AG09309 (cell line): ENCODE data around the gene LYPD5.

ENCODE experiments used
- DNase-seq: peaks from one replicate; pipeline ENCODE4 v3.0.0-alpha.2; 2010; ENCODE audit warnings: low read depth
- H3K4me3 ChIP-seq: 2 replicates; pipeline ENCODE4 v1.5.1; 2011; ENCODE audit warnings: mild to moderate bottlenecking, low read depth, low read length, moderate library complexity; ENCODE audit not compliant: control insufficient read depth
- TF ChIP-seq, protein P1 (sequence below): IDR thresholded peaks from 2 replicates; pipeline ENCODE4 v1.5.1; 2011; ENCODE audit warnings: mild to moderate bottlenecking, low read depth, low read length, inconsistent platforms; ENCODE audit not compliant: insufficient read depth, control insufficient read depth; ENCODE audit errors: missing control alignments

LYPD5 gene

DNA sequence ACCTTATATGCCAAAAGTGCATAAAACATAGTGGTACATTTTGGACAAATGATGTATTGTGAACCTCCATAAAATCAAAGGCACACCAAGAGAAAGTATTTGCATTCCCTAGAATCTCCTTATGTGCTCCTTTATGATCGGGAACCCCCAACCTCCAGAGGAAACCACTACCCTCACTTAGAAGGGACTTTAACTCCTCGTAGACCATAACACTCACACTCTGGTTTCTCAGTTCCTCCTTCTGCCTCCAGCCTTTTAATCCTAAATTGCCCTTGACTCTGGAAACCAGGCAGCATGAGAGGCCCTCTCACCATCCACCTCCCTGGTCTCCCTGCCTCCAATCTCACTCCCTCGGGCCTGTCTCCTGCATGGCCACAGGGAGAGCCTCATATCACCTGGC is 11.7 kb downstream of the LYPD5 start:
- H3K4me3 ChIP-seq: no peak overlapping the region
- DNase-seq: no peak
- TF ChIP-seq, protein P1, sequence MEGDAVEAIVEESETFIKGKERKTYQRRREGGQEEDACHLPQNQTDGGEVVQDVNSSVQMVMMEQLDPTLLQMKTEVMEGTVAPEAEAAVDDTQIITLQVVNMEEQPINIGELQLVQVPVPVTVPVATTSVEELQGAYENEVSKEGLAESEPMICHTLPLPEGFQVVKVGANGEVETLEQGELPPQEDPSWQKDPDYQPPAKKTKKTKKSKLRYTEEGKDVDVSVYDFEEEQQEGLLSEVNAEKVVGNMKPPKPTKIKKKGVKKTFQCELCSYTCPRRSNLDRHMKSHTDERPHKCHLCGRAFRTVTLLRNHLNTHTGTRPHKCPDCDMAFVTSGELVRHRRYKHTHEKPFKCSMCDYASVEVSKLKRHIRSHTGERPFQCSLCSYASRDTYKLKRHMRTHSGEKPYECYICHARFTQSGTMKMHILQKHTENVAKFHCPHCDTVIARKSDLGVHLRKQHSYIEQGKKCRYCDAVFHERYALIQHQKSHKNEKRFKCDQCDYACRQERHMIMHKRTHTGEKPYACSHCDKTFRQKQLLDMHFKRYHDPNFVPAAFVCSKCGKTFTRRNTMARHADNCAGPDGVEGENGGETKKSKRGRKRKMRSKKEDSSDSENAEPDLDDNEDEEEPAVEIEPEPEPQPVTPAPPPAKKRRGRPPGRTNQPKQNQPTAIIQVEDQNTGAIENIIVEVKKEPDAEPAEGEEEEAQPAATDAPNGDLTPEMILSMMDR: no peak

DNA sequence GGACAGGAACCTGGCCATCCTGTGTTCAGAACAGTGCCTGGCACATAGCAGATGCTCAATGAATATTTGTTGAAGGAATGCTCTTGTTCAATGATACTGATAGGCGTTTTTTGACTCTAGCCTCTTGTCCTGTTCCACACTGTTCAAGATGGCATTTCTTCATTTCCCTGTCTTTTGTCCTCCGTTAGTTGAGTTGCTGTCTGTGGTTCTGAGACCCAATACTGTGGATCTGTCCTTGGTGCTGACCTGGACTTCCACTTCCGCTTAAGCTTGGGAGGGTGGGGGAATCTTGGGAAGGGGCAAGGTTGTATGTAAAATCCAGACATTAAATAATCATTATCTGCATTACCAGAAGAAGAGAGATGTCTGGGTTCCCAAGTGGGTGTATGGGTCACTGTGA is 13.2 kb downstream of the LYPD5 start:
- no peak for DNase-seq
- no peak overlapping the region for H3K4me3 ChIP-seq
- TF ChIP-seq, protein P1: no peak

DNA sequence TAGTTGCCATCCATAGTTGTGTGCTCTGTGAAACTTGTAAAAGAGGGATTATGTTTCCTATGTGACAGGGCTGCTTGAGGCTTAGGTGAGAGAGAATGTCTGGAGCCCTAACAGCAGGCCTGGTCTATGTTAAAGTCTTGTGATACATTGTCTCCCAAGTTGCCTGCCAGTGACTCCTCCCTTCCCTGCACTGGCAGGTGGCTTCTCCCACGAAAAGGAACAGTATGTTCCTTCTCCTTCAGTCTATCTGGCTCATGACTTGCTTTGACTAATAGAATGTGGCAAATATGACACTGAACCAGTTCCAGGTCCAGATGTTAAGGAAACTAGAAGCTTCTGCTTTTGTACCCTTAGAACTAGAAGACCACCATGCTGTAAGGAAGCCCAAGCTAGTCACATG is 15.6 kb downstream of the LYPD5 start:
- TF ChIP-seq, protein P1: no peak
- H3K4me3 ChIP-seq: no peak overlapping the region
- DNase-seq: no peak

DNA sequence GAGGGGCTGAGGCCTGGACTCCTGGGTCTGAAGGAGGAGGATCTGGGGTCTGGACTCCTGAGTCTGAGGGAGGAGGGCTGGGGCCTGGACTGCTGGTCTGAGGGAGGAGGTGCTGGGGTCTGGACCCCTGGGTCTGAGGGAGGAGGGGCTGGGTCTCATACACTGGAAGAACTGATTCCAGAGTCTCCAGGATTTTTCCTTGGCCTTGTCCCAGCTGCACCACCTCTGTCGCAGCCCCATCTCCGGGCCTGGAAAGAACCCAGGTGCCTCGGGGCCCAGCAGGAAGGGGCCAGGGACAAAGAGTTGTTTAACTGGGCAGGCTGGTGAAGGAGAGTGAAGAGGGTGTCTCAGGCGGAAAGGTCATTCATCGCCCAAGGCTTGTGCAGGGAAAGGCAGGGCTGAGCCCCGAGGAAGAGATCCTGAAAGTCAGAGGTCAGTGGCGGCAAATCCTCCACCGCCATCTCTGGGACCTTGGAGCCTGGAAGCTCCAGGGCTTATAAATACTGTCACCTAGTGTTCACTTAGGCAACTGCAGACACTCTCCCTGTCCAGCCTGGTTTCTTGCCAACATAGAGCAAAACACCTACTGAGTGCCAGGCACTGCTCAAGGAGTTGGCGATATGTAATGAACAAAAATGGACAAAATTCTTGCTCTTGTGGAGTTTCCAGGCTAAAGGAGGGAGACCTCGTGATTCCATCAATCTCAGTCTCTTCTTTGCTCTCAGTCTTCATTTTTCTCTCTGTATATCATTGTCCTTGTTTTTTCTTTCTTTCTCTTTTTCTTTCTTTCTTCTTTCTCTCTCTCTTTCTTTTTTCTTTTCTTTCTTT is 17.1 kb downstream of the LYPD5 start:
- TF ChIP-seq, protein P1: peak; percentile 100
- DNase-seq: no peak
- H3K4me3 ChIP-seq: no peak overlapping the region

DNA sequence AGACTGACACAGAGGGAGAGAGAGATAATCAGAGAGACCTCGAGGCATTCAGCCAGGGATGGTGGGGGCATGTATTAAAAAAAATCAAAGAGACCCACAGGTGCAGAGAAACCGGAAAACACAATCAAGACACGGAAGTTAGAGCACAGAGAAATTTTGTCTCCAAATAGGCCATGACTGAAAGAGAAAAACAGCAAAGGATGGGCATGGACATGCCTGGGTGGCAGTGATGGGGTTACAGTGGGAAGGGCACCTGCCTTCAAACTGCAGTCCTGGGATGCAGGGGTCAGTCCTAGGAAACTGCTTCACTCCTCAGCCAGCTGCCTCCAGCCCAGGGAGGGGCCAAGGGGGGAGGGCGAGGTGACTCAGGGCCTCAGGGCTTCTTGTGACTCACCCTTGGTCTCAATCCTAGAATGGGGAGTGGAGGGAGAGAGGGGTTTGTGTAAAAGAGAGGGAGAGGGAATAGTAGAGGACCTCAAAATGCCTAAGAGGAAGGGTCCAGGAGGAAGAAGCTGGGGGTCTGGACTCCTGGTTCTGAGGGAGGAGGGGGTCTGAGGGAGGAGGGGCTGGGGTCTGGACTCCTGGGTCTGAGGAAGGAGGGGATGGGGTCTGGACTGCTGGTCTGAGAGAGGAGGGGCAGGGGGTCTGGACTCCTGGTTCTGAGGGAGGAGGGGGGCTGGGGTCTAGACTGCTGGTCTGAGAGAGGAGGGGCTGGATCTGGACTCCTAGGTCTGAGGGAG is 17.8 kb downstream of the LYPD5 start:
- H3K4me3 ChIP-seq: no peak overlapping the region
- peak; percentile 34 for DNase-seq
- TF ChIP-seq, protein P1: no peak

DNA sequence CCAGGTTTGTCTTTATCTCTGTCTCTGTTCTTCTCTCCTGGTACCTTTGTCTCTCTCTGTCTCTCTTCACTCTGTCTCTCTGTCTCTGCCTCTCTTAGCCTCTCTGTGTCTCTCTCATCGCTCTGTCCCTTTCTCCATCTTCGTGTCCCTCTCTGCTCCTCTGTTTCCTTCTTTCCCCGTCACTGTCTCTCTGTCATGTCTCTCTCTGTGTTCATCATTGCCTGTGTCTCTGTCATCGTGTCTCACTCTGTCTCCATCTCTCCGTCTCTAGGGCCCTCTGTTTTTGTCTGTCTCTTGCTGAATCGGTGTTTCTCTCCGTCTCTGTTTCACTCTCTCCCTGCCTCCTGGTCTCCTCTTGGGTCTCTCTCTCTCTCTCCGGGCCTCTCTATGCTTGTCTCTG is 18.6 kb downstream of the LYPD5 start:
- no peak overlapping the region for H3K4me3 ChIP-seq
- TF ChIP-seq, protein P1: no peak
- no peak for DNase-seq
